Metanephros (tissue), 2 donors: ENCODE measurements around the gene LXN. TPM values are rescaled to one million over a fixed set of nuclear protein-coding genes. Genes with fewer than 3 reads are reported as not detected.

Experiments
- small RNA-seq: library from RNA; depleted of rRNA; stranded (forward); fragments of <200 nt; gene quantifications from one replicate; pipeline ENCODE3, GENCODE V24; 2014; ENCODE audit warnings: low replicate concordance
- total RNA-seq: library from RNA; depleted of rRNA; stranded (reverse); fragments of >200 nt; gene quantifications from one replicate; pipeline ENCODE4 v1.2.3, GENCODE V29; 2014

LXN gene
- total RNA-seq, result 21.3 TPM

GRCh38 chr3:158672215-158673176 lies at the start of gene LXN:
TSS of gene LXN (minus strand) at chr3:158672648. CDS start at chr3:158672478, 170 bp downstream.

GRCh38 chr3:158644345-158644908 lies 28.0 kb downstream of the LXN start, which contains the start of gene GFM1:
TSS of gene GFM1 (plus strand) at chr3:158644527. CDS start at chr3:158644635, 108 bp downstream.

Small RNA genes lying within 50 kb of the gene (small RNA-seq; reads per million reads assigned to genes)
- not detected for gene AC025033.1
- gene AC080013.6, result not detected

Other genes starting within 250 kb of the LXN start
- 27.9 TPM for gene MLF1, start 101.5 kb downstream of the LXN start, total RNA-seq
- 68.3 TPM for gene GFM1, start 28.1 kb downstream of the LXN start, total RNA-seq
- 22.3 TPM for gene RARRES1, start 59.8 kb upstream of the LXN start, total RNA-seq
- gene MFSD1, start 129.4 kb upstream of the LXN start, total RNA-seq, result 61.7 TPM